GDM1 (cell line): Measurements from ENCODE around the gene CNGA1.
"Not testable (repeated sequence)": the region's sequence is repeated elsewhere in the genome, so short reads cannot be mapped to it uniquely, and the experiment has no call there.

Source experiments
- DNase-seq: peaks from one replicate; lab custom pipeline; 2025; lab: John Stamatoyannopoulos, UW

The CNGA1 gene

GRCh38 chr4:48030470-48030869 lies 14.0 kb upstream of the CNGA1 start:
- no peak for DNase-seq

- DNase-seq = no peak
These were observed 12.2 kb upstream of the CNGA1 start for GRCh38 chr4:48028696-48029095.

- DNase-seq = no peak
These were observed 11.2 kb upstream of the CNGA1 start for GRCh38 chr4:48027653-48028052.

- no peak for DNase-seq
These were observed 8.5 kb upstream of the CNGA1 start for GRCh38 chr4:48025005-48025404.

DNA sequence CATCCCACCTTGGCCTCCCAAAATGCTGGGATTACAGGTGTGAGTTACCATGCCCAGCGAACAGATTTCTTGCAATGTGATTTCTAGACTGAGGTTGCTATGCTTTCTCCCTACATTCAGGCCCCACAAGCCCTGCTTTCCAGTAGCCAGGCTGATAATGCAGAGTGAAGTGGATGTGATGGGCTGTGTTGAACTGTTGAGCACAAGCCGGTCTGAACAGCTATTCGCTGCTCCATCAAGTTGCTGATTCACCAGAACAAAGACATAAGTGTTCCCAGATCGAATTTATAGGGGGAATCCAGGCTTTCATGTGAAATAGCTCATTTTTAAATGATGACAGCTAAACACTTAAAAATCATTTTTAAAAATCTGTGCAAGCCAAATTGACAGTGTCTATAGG lies 8.0 kb upstream of the CNGA1 start:
- DNase-seq = no peak

- no peak for DNase-seq
These were observed 5.8 kb upstream of the CNGA1 start for GRCh38 chr4:48022192-48022799.

DNA sequence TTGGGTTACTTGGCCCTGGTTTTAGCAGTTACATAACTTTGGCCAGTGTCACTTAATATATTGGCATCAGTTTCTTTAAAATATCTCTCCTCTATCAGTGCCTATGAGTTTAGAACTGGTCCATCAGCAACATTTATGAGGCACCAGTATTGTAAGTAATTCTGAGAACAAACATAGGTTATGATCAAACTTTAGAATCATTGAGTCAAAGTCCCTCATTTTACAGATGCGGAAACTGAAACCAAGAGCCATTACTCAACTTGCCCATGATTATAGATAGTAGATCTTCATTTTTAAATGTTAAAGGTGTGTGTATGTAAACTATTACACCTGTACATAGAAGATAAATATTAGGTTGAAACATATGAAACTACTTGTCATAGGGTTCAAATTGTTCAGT lies 4.6 kb upstream of the CNGA1 start:
- no peak for DNase-seq

GRCh38 chr4:48018112-48018511 lies 1.6 kb upstream of the CNGA1 start:
- no peak for DNase-seq

DNA sequence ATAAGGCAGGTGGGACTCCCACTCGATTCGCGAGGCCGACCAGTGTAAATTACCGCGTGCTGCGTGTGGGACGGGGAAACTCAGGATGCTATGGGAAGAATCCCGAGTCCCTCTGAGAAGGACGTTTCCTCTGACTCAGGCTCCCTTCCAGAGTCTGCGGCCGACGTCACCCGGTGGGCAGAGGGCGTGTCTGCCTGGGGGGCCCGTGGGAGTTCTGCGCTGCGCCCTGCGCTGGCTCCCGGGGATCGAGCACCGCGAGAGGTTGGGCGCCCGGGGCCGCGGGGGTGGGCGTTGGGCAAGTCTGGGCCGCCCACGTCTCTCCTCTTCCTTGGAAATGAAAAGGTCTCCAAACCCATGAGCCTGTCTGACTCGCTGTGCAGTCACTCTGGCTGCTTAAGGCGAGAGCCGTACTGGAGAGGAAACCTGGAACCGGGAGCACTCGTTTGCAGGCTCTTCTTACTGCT lies 659 bp upstream of the CNGA1 start:
- DNase-seq = no peak

DNA sequence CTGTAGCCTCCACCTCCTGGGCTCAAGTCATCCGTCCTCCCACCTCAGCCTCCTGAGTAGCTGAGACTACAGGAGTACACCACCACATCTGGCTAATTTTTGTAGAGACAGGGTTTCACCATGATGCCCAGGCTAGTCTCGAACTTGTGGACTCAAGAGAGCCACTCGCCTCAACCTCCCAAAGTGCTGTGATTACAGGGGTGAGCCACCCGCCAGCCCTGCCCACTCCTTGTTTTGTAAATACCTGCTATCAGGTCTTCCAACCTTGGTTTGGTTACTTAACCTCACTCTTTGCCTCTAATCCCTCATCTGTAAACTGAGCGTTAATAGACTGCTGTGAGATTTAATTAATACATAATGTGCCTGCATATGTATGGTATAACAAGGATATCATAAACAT lies 803 bp downstream of the CNGA1 start:
- no peak for DNase-seq

GRCh38 chr4:48015216-48015615 lies 1.3 kb downstream of the CNGA1 start:
- no peak for DNase-seq

DNA sequence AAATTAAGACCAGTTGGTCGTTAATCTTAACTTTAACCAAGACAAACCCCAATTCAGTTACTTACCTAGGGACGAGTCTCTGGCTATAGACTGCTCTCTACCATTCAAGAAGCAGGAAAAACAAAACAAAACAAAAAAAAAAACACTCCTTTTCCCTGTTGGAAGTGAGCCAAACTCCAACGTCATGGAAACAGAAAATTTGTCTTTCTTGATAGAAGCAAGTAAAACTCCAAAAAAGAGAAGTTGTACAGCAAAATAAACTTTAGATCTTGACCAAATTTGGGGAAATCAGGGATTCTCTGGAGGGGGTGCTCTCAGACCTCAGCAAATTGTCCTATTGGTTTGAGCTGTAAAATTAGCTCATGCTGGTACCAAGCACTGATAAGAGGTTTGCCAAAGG lies 3.7 kb downstream of the CNGA1 start:
- DNase-seq = no peak

DNA sequence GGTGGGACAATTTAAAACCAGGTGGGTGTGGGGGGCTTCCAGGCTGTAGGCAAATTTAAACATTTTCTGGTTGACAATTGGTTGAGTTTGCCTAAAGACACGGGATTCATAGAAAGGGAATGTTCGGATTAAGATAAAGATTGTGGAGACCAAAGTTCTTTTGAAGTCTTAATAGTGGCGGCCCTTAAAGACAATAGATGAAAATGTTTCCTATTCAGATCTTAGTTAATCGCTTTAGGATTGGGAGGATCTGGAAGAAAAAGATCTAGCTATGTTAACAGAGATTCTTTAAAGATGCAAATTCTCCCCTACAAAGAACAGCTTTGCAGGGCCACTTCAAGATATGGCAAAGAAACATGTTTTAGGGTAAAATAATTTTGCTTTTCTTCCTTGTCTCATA lies 4.8 kb downstream of the CNGA1 start:
- DNase-seq = no peak

DNA sequence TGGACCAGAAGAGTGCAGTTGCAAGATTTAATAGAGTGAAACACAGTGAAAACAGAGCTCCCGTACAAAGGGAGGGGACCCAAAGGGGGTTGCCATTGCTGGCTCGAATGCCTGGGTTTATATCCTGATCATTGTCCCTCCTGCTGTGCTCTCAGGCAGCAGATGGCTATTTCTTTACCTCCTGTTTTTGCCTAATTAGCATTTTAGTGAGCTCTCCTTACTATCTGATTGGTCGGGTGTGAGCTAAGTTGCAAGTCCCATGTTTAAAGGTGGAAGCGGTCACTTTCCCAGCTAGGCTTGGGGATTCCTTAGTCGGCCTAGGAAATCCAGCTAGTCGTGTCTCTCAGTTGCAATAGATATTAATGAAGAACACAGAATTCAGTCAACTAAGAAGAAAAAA lies 5.6 kb downstream of the CNGA1 start:
- DNase-seq = not testable (repeated sequence)

- DNase-seq = no peak
These were observed 8.4 kb downstream of the CNGA1 start for GRCh38 chr4:48008021-48008596.

- DNase-seq = no peak
These were observed 10.7 kb downstream of the CNGA1 start for GRCh38 chr4:48005781-48006180.

DNA sequence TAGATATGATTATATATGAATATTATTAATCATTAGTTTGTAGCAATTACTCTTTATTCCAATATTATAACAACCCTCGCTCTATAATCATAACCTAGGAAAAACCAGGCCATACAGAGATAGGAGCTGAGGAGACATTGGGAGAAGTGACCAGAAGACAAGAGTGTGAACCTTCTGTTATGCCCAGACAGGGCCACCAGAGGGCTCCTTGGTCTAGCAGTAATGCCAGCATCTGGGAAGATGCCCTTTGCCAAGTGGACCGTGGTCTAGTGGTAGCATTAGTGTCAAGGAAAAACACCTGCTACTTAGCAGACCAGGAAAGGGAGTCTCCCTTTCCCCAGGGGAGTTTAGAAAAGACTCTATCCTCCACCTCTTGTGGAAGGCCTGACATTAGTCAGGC lies 12.9 kb downstream of the CNGA1 start:
- not testable (repeated sequence) for DNase-seq

DNA sequence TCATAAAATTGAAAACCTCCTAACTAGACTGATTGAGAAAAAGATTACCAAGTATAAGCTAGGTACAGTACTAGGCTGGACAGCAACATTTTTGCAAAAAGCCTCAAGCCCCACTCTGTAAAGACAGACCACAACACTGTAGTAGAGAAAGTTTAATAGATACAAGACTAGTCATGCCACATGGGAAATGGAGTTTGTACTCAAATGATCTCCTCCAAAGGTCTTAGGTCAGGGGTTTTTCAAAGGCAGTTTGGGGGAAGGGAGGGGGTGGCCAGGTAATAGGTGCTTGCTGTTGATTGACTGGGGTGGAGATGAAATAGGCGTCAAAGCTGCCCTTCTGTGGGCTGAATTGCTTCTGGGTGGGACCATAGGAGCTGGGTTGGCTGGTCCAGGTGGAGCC lies 14.2 kb downstream of the CNGA1 start:
- no peak for DNase-seq

DNA sequence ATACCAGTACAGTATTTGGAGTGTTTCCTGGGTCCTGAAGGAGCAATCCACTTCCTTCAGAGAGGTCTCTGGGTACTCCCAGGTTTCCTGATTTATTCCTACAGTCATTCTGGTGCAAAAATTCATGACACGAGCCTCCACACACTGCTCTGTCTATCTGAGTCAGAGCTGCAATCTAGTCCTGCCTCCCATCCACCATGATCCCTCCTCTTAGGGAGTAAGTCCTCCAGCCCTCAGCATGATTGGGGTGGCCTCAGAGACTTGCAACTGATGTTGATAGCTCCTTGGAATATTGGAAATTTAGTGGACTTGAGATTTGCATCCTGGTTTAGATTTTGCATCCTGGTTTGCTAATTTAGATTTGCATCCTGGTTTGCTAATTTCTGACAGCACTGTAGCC lies 20.5 kb downstream of the CNGA1 start:
- no peak for DNase-seq

- not testable (repeated sequence) for DNase-seq
These were observed 24.0 kb downstream of the CNGA1 start for GRCh38 chr4:47992475-47992874.

DNA sequence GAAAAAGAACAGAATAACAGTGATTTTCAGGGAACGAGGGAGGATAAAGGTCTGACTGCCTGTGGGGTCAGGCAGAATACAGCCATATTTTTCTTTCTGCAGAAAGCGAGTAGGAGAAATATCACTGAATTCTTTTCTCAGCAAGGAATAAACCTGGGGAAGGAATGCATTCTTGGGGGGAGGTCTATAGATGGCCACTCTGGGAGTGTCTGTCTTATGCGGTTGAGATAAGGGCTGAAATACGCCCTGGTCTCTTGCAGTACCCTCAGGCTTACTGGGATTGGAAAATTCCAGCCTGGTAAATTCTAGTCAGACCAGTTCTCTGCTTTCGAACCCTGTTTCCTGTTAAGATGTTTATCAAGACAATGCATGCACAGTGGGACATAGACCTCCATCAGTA lies 26.3 kb downstream of the CNGA1 start:
- no peak for DNase-seq

DNA sequence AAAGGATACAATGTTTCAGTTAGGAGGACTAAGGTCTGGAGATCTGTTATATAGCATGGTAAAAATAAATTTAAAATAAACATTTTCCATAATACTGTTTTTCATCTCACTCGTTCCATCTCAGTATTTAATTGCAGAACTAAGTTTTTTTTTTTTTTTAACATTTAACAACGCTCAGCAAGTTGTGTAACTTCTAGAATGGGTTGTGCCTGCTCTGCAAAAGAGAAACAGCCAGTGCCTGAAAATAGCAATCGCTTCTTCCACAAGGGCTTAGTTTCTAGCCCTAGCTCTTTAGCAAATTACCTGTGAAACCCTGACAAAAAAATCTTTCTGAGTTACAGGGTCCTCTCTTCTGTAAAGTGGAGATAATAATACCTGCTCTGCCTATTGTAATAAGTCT lies 41.9 kb downstream of the CNGA1 start:
- DNase-seq = no peak

- no peak for DNase-seq
These were observed 43.8 kb downstream of the CNGA1 start for GRCh38 chr4:47972721-47973120.

DNA sequence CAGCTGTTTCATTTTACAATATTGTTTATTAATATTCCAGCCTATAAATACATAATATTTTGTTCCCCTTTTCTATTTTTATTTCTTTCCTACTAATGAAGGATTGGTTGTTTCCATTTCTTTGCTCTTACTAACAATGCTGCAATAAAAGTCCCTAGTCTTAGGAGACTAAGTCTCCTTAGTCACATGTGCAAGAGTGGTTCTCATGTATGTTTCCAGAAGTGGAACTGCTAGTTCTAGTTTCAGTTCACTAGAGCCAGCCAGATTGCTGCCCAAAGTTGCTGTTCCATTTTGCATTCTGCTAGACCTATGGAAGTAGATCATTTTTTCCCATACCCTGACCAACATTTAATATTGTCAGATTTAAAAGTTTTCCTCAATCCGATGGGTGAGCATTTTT lies 44.3 kb downstream of the CNGA1 start:
- no peak for DNase-seq
